DMS153 treated with DMSO at 0.1 percent for 48 hours (cell line): ENCODE results near the gene DNAH14.

Source experiments
- DNase-seq: peaks from one replicate; lab custom pipeline; 2025; ENCODE audit not compliant: unreplicated experiment; lab: John Stamatoyannopoulos, UW

The DNAH14 gene

GRCh38 chr1:225446595-225446960 lies 517.1 kb downstream of the DNAH14 start:
- no peak for DNase-seq

DNA sequence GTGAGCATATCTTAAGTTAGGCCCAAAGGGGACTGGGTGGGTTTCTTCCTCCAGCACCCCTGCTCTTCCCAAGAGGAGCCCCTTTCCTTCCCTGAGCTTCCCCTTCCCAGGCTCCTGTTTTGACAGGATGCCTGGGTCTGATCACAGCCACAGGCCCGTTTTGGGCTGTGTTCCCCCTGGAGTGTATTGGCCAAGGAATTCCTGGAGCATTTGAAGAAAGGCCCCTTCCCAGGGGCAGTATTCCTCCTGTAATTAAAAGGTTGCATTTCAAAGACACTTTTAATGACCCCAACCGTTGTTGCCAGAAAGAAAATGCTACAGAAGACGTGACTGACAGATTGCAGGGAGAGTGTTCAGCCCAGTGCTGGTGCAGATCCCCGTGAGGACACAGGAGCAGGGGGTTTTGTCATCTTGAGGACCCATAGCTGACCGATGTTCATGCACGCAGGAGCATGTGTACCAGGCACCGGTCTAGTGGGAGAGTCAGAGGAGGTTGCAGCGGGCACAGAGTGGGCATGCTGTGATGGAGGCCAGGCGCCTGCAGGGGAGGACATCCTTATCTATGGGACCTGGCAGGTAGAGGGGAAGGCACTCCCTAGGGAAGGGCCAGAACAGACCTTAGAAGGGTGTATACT lies 517.6 kb downstream of the DNAH14 start:
- DNase-seq, result no peak

- DNase-seq, result no peak
Measured at GRCh38 chr1:225447650-225448089, 518.2 kb downstream of the DNAH14 start.

- no peak for DNase-seq
Measured at GRCh38 chr1:225448146-225448805, 518.8 kb downstream of the DNAH14 start.
